ENCODE data around the gene CERK. TPM values are rescaled to one million over a fixed set of nuclear protein-coding genes. Genes with fewer than 3 reads are reported as not detected.

Gene CERK
- total and polyA plus RNA-seq, 2 of the 13 experiments (the other 11 are each of a cell fraction or from before 2014, with no cell fraction given) = 40.3 to 41.9 TPM

DNA sequence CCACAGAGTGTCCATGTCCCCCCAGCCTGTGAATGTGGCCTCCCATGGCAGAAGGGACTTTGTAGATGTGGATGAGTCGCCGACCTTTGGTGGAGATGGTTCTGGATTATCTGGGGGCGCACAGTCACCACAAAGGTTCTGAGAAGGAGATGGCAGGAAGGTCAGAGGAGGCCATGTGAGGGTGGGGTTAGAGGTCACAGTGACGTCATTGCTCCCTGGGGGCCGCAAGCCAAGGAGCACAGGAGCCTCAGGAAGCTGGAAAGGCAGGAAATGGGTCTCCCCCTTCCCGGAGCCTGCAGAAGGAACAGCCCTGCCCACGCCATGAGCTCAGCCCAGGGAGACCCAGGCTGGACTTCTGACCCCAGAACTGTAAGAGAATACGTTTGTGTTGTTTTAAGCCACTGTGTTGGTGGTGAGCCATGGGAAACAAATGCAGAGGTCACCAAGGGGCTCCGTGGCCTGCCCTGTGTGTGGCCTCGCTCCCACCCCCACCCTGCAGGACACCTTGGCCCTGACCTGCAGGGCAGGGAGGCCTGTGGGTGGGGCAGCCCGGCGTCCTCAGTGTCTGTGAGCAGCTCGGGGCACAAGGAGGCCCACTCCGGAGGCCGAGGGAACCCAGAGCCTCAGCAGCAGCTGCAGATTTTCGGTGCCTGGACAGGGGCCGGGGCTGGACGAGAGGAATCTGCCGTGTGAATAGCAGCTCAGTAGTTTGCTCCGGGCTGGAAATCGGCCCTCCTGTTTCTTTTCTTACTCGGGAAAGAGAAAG lies 85.8 kb downstream of the CERK start (continued):
- no peak for TF ChIP-seq ZNF160 (CRISPR knock-in tag; IDR thresholded peaks at IDR 0.05)
- TF ChIP-seq TOPORS (CRISPR knock-in tag; IDR thresholded peaks at IDR 0.05) = no peak
- peak; percentile 16; the same call in 1 of the 2 replicates for TF ChIP-seq ZNF619 (CRISPR knock-in tag; IDR thresholded peaks at IDR 0.05)
- TF ChIP-seq ZNF660 (CRISPR knock-in tag; IDR thresholded peaks at IDR 0.05; ENCODE audit: borderline replicate concordance, low read depth) = no peak
- TF ChIP-seq, protein P1, sequence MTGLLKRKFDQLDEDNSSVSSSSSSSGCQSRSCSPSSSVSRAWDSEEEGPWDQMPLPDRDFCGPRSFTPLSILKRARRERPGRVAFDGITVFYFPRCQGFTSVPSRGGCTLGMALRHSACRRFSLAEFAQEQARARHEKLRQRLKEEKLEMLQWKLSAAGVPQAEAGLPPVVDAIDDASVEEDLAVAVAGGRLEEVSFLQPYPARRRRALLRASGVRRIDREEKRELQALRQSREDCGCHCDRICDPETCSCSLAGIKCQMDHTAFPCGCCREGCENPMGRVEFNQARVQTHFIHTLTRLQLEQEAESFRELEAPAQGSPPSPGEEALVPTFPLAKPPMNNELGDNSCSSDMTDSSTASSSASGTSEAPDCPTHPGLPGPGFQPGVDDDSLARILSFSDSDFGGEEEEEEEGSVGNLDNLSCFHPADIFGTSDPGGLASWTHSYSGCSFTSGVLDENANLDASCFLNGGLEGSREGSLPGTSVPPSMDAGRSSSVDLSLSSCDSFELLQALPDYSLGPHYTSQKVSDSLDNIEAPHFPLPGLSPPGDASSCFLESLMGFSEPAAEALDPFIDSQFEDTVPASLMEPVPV (CRISPR knock-in tag; IDR thresholded peaks at IDR 0.05) = no peak
- TF ChIP-seq, protein P2, sequence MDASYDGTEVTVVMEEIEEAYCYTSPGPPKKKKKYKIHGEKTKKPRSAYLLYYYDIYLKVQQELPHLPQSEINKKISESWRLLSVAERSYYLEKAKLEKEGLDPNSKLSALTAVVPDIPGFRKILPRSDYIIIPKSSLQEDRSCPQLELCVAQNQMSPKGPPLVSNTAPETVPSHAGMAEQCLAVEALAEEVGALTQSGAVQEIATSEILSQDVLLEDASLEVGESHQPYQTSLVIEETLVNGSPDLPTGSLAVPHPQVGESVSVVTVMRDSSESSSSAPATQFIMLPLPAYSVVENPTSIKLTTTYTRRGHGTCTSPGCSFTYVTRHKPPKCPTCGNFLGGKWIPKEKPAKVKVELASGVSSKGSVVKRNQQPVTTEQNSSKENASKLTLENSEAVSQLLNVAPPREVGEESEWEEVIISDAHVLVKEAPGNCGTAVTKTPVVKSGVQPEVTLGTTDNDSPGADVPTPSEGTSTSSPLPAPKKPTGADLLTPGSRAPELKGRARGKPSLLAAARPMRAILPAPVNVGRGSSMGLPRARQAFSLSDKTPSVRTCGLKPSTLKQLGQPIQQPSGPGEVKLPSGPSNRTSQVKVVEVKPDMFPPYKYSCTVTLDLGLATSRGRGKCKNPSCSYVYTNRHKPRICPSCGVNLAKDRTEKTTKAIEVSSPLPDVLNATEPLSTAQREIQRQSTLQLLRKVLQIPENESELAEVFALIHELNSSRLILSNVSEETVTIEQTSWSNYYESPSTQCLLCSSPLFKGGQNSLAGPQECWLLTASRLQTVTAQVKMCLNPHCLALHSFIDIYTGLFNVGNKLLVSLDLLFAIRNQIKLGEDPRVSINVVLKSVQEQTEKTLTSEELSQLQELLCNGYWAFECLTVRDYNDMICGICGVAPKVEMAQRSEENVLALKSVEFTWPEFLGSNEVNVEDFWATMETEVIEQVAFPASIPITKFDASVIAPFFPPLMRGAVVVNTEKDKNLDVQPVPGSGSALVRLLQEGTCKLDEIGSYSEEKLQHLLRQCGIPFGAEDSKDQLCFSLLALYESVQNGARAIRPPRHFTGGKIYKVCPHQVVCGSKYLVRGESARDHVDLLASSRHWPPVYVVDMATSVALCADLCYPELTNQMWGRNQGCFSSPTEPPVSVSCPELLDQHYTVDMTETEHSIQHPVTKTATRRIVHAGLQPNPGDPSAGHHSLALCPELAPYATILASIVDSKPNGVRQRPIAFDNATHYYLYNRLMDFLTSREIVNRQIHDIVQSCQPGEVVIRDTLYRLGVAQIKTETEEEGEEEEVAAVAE (CRISPR knock-in tag; IDR thresholded peaks at IDR 0.05; ENCODE audit: borderline replicate concordance) = peak; percentile 74; the same call in 1 of the 2 replicates
- TF ChIP-seq ARNTL (CRISPR knock-in tag; IDR thresholded peaks at IDR 0.05) = 0 out of 2 replicates have a peak, but pooled peaks have one; percentile 40
- TF ChIP-seq, protein P3, sequence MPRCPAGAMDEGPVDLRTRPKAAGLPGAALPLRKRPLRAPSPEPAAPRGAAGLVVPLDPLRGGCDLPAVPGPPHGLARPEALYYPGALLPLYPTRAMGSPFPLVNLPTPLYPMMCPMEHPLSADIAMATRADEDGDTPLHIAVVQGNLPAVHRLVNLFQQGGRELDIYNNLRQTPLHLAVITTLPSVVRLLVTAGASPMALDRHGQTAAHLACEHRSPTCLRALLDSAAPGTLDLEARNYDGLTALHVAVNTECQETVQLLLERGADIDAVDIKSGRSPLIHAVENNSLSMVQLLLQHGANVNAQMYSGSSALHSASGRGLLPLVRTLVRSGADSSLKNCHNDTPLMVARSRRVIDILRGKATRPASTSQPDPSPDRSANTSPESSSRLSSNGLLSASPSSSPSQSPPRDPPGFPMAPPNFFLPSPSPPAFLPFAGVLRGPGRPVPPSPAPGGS (CRISPR knock-in tag; IDR thresholded peaks at IDR 0.05) = no peak
- TF ChIP-seq, protein P4, sequence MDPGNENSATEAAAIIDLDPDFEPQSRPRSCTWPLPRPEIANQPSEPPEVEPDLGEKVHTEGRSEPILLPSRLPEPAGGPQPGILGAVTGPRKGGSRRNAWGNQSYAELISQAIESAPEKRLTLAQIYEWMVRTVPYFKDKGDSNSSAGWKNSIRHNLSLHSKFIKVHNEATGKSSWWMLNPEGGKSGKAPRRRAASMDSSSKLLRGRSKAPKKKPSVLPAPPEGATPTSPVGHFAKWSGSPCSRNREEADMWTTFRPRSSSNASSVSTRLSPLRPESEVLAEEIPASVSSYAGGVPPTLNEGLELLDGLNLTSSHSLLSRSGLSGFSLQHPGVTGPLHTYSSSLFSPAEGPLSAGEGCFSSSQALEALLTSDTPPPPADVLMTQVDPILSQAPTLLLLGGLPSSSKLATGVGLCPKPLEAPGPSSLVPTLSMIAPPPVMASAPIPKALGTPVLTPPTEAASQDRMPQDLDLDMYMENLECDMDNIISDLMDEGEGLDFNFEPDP (CRISPR knock-in tag; conservative IDR thresholded peaks at IDR 0.05) = no peak
- TF ChIP-seq EP300 (IDR thresholded peaks at IDR 0.05; ENCODE audit: low read depth in 2 of 2, low read length in 2 of 2) = peak in 1 of 2 experiments; percentile 69; a peak in 1 of 4 replicates
- peak; percentile 72 for TF ChIP-seq EP300 (CRISPR knock-in tag; IDR thresholded peaks at IDR 0.05; ENCODE audit: borderline replicate concordance)
- TF ChIP-seq ZFX (CRISPR knock-in tag; IDR thresholded peaks at IDR 0.05; ENCODE audit: low read depth) = peak; percentile 29; the same call in 1 of the 2 replicates
- TF ChIP-seq MAFK (conservative IDR thresholded peaks at IDR 0.05 in 1 of 2, IDR thresholded peaks at IDR 0.05 in 1 of 2; ENCODE audit: low read length in 2 of 2) = no peak
- TF ChIP-seq SMYD3 (CRISPR knock-in tag; IDR thresholded peaks at IDR 0.05) = no peak
- peak; percentile 10; the same call in 1 of the 2 replicates for TF ChIP-seq ZNF737 (CRISPR knock-in tag; IDR thresholded peaks at IDR 0.05; ENCODE audit: borderline replicate concordance)

All from HepG2 (cell line).